IMR-90 (cell line): ENCODE data around the gene CDH13.

Experiments
- CTCF ChIP-seq: conservative IDR thresholded peaks from 2 replicates; pipeline ENCODE4 v1.5.1; 2012; ENCODE audit warnings: mild to moderate bottlenecking, low read depth, low read length, improper control_type of control experiment
- POLR2A ChIP-seq: IDR thresholded peaks from 2 replicates; pipeline ENCODE4 v1.6.1; 2012; ENCODE audit warnings: mild to moderate bottlenecking, low read depth, low read length
- RFX5 ChIP-seq: IDR thresholded peaks from 2 replicates; pipeline ENCODE4 v1.8.0; 2012; ENCODE audit warnings: low read depth, mild to moderate bottlenecking, low read length, moderate library complexity

- TF ChIP-seq POLR2A = no peak
- no peak for TF ChIP-seq CTCF
- no peak for TF ChIP-seq RFX5
Observed at GRCh38 chr16:83205896-83206295, 579.1 kb downstream of the CDH13 start.
